ENCODE data around the gene WARS2.

- TF ChIP-seq CTCF (conservative IDR thresholded peaks at IDR 0.05; ENCODE audit: low read depth, low read length): no peak
- TF ChIP-seq EZH2 (IDR thresholded peaks at IDR 0.05; ENCODE audit: borderline replicate concordance, low read depth, low read length, poor library complexity, severe bottlenecking): no peak
Measured at GRCh38 chr1:118981436-118981835, 159.0 kb downstream of the WARS2 start.
